Measurements from ENCODE around the gene PLEKHM3. TPM values are rescaled to one million over a fixed set of nuclear protein-coding genes. Genes with fewer than 3 reads are reported as not detected.

Gene PLEKHM3
- polyA plus RNA-seq, 2 of the 4 experiments (the other 2 are of a cell fraction): 2.9 to 6.5 TPM

DNA sequence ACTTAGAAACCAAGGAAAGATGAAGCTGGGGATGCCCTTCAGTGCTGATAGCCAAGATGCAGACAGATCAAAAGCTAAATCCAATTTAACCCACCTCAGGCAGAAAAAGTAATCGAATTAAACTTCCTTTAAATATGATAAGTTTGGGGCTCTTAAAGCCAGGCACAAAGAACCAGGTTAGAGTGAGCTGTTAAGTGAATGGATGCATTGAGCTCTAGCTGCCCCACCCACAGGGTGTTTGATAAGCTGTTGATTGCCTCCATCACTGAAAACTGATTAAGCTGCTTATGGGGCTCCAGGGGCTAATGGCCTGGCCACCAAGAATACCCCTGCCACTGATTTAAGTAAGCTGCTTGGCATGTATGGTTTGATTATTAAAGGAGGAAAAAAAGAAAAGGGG is 119.8 kb downstream of the PLEKHM3 start:
- no peak for DNase-seq (ENCODE audit: low read depth in 1 of 2, low spot score in 1 of 2)
- Histone ChIP-seq H3K4me3 (no peak overlapping the region), H3K4me2 (no peak overlapping the region), H3K9me3 (no peaks in the 10 kb centered on the region), H3K4me1 (peaks cover 12% of the 10 kb centered on the region), H3K27ac (no peak overlapping the region)
- no peak for TF ChIP-seq POLR2AphosphoS2 (conservative IDR thresholded peaks at IDR 0.05; ENCODE audit: low read length)
- no peak for TF ChIP-seq HDAC2 (IDR thresholded peaks at IDR 0.05)
- TF ChIP-seq CHD2 (IDR thresholded peaks at IDR 0.05; ENCODE audit: low read length, partially characterized antibody): no peak
- TF ChIP-seq SREBF2 (IDR thresholded peaks at IDR 0.05): no peak
- TF ChIP-seq, protein P1, sequence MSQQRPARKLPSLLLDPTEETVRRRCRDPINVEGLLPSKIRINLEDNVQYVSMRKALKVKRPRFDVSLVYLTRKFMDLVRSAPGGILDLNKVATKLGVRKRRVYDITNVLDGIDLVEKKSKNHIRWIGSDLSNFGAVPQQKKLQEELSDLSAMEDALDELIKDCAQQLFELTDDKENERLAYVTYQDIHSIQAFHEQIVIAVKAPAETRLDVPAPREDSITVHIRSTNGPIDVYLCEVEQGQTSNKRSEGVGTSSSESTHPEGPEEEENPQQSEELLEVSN (IDR thresholded peaks at IDR 0.05; ENCODE audit: borderline replicate concordance, low read depth): no peak
- no peak for TF ChIP-seq FOSL2 (IDR thresholded peaks at IDR 0.05)
- no peak for TF ChIP-seq FOSL2 (CRISPR knock-in tag; IDR thresholded peaks at IDR 0.05)
- FAIRE-seq: no peak
- CTCF ChIA-PET: interaction anchor here (0.8 to 2.1 kb wide), 3 partner anchors 9 to 34 kb away, joined by 3 to 7 read pairs (median 3); no protein-coding TSS in a partner anchor
- no peak for ATAC-seq
- POLR2A ChIA-PET: no interaction called here
- WGBS (ENCODE audit: missing lambda C conversion rate): 71% methylated on average over 1 of the region's 1 CpG

DNA sequence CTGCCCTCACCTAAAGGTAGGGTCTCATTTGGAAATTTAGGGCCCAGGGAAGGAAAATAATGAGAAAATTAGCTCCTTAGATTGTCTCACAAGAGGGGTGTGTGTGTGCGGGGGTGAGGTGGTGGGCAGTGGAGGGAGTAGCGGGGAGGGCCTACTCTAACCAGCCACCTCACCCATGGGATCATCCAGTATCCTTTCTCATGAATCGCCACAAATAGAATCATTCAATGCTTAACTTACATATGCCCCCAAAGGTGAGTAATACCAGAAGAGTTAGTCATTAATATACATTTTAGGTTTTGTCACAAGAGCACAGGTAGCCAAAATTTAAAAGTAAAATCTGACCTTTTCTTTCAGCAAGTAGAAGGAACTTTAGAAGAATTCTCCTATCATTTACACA is 122.1 kb downstream of the PLEKHM3 start:
- ChIA-PET CTCF (interaction anchor here (1.7 kb wide), 1 partner anchor 9 kb away, joined by 3 read pairs; no protein-coding TSS in a partner anchor), POLR2A (no interaction called here)
- DNase-seq (ENCODE audit: low read depth in 1 of 2, low spot score in 1 of 2) (no peak), ATAC-seq (no peak), FAIRE-seq (no peak)
- no peak overlapping the region for H3K4me3 ChIP-seq
- no peak overlapping the region for H3K4me2 ChIP-seq
- peaks cover 12% of the 10 kb centered on the region for H3K4me1 ChIP-seq
- TF ChIP-seq EHF (CRISPR knock-in tag; IDR thresholded peaks at IDR 0.05): no peak
- TF ChIP-seq KDM1A (IDR thresholded peaks at IDR 0.05; ENCODE audit: low read depth): no peak
- TF ChIP-seq TP53 (CRISPR knock-in tag; IDR thresholded peaks at IDR 0.05): no peak
- no peak for TF ChIP-seq HOXB13 (CRISPR knock-in tag; IDR thresholded peaks at IDR 0.05; ENCODE audit: low read depth)
- TF ChIP-seq POLR2A (IDR thresholded peaks at IDR 0.05; ENCODE audit: low read length): no peak
- TF ChIP-seq, protein P2, sequence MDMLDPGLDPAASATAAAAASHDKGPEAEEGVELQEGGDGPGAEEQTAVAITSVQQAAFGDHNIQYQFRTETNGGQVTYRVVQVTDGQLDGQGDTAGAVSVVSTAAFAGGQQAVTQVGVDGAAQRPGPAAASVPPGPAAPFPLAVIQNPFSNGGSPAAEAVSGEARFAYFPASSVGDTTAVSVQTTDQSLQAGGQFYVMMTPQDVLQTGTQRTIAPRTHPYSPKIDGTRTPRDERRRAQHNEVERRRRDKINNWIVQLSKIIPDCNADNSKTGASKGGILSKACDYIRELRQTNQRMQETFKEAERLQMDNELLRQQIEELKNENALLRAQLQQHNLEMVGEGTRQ (IDR thresholded peaks at IDR 0.05): no peak
- H3K9me3 ChIP-seq: no peaks in the 10 kb centered on the region
- H3K27ac ChIP-seq: no peak overlapping the region
- 88% methylated on average over 3 of the region's 3 CpGs for WGBS (ENCODE audit: missing lambda C conversion rate)

DNA sequence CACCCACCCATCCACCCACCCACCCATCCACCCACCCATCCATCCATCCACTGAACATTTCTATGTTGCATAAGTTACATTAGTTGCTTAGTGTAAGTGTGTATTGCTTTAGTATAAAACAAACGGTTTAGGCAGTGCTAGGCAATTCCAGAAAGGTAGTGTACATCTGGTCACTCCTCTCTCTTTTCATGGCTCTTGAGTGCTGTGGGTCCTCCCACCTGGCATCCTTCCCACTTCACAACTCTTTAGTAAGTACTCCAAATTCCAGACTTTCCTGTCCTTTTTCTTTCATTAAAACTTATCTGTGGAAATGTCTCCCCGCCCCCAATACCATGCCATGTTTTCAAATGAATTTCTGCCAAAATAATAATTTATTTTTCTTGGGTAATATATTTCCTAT is 122.5 kb downstream of the PLEKHM3 start:
- CTCF ChIA-PET: no interaction called here

More for the DNA sequence above, 122.5 kb downstream of the PLEKHM3 start:
- ATAC-seq (no peak), DNase-seq (ENCODE audit: low read depth in 1 of 2, low spot score in 1 of 2) (no peak), FAIRE-seq (no peak)
- 78% methylated on average over 2 of the region's 2 CpGs for WGBS (ENCODE audit: missing lambda C conversion rate)
- Histone ChIP-seq H3K9me3 (no peaks in the 10 kb centered on the region), H3K27ac (no peak overlapping the region), H3K4me1 (peaks cover 15% of the 10 kb centered on the region), H3K4me3 (no peak overlapping the region), H3K4me2 (no peak overlapping the region)
- TF ChIP-seq KDM5A (IDR thresholded peaks at IDR 0.05) (no peak), FOXS1 (CRISPR knock-in tag; IDR thresholded peaks at IDR 0.05) (no peak), ESRRA (IDR thresholded peaks at IDR 0.05; ENCODE audit: borderline replicate concordance, low read length) (no peak), MAFK (IDR thresholded peaks at IDR 0.05; ENCODE audit: partially characterized antibody) (no peak), SREBF2 (IDR thresholded peaks at IDR 0.05) (no peak), MAZ (IDR thresholded peaks at IDR 0.05; ENCODE audit: borderline replicate concordance, low read depth, low read length) (no peak), HOXA7 (CRISPR knock-in tag; IDR thresholded peaks at IDR 0.05) (no peak), POLR2AphosphoS2 (conservative IDR thresholded peaks at IDR 0.05; ENCODE audit: low read length) (no peak)
- TF ChIP-seq, protein P3, sequence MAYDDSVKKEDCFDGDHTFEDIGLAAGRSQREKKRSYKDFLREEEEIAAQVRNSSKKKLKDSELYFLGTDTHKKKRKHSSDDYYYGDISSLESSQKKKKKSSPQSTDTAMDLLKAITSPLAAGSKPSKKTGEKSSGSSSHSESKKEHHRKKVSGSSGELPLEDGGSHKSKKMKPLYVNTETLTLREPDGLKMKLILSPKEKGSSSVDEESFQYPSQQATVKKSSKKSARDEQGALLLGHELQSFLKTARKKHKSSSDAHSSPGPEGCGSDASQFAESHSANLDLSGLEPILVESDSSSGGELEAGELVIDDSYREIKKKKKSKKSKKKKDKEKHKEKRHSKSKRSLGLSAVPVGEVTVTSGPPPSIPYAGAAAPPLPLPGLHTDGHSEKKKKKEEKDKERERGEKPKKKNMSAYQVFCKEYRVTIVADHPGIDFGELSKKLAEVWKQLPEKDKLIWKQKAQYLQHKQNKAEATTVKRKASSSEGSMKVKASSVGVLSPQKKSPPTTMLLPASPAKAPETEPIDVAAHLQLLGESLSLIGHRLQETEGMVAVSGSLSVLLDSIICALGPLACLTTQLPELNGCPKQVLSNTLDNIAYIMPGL (CRISPR knock-in tag; IDR thresholded peaks at IDR 0.05; ENCODE audit: borderline replicate concordance): no peak
- TF ChIP-seq, protein P4, sequence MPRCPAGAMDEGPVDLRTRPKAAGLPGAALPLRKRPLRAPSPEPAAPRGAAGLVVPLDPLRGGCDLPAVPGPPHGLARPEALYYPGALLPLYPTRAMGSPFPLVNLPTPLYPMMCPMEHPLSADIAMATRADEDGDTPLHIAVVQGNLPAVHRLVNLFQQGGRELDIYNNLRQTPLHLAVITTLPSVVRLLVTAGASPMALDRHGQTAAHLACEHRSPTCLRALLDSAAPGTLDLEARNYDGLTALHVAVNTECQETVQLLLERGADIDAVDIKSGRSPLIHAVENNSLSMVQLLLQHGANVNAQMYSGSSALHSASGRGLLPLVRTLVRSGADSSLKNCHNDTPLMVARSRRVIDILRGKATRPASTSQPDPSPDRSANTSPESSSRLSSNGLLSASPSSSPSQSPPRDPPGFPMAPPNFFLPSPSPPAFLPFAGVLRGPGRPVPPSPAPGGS (IDR thresholded peaks at IDR 0.05): no peak
- POLR2A ChIA-PET: no interaction called here

Data from A549 (cell line).